ENCODE results near the gene CDC42EP1.
"Not testable (repeated sequence)": the region's sequence is repeated elsewhere in the genome, so short reads cannot be mapped to it uniquely, and the experiment has no call there.

GRCh38 chr22:37527952-37528351 lies 32.3 kb upstream of the CDC42EP1 start:
- not testable (repeated sequence) for TF ChIP-seq CTCF, POLR2A, POLR2AphosphoS5 (IDR thresholded peaks at IDR 0.05)

Measured in gastroesophageal sphincter (tissue), 3 donors.